GM19468 (cell line): ENCODE data around the gene LPIN2.
"Not testable (repeated sequence)": the region's sequence is repeated elsewhere in the genome, so short reads cannot be mapped to it uniquely, and the experiment has no call there.

Source experiments
- ATAC-seq: cut with Tn5 transposase; IDR thresholded peaks from one replicate; pipeline ENCODE4 v1.9.1; 2021; ENCODE audit warnings: mild to moderate bottlenecking, moderate library complexity, moderate number of reproducible peaks; ENCODE audit not compliant: unreplicated experiment; ENCODE audit errors: extremely low read depth

LPIN2 gene, protein sequence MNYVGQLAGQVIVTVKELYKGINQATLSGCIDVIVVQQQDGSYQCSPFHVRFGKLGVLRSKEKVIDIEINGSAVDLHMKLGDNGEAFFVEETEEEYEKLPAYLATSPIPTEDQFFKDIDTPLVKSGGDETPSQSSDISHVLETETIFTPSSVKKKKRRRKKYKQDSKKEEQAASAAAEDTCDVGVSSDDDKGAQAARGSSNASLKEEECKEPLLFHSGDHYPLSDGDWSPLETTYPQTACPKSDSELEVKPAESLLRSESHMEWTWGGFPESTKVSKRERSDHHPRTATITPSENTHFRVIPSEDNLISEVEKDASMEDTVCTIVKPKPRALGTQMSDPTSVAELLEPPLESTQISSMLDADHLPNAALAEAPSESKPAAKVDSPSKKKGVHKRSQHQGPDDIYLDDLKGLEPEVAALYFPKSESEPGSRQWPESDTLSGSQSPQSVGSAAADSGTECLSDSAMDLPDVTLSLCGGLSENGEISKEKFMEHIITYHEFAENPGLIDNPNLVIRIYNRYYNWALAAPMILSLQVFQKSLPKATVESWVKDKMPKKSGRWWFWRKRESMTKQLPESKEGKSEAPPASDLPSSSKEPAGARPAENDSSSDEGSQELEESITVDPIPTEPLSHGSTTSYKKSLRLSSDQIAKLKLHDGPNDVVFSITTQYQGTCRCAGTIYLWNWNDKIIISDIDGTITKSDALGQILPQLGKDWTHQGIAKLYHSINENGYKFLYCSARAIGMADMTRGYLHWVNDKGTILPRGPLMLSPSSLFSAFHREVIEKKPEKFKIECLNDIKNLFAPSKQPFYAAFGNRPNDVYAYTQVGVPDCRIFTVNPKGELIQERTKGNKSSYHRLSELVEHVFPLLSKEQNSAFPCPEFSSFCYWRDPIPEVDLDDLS

DNA sequence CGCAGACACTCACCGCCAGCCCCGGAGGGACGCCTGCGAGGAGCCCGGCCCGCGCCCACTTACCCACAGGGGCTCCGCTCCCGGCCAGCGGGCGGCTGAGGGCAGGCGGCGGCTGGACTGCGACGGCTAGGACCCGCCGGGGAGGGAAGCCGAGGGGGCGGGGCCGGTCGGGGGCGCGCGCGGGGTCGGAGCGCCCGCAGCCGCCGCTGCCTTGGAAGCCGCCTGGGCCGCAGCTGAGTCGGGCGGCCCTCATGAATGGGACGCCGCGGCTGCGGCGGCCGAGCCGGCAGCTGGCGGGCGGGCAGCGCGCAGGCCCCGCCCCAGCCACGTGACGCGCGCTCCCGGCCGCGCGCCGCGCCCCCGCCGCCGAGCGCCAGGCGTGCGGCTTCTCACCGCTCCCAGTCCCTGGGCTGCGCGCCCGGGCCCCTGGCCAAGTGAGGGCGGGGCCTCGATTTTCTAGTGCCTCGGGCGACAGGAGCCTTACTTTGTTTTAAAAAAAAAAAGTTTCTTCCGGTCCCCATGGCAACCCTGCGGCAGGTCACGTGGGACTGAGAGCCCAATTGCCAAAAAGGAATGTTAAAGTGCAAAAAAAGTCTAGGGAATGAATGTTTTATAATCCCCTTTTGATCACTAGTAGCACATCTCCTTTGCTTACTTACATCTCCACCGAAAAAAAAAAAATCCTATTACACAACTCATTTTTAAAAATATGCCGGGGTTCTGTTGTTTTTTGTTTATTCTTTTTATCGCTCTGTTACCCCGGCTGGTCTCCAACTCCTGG, at the start of gene LPIN2:
Gene LPIN2 (minus strand): TSS at position 121 of the 781 bp plus-strand sequence. CDS start 52,304 bp downstream, outside the sequence.
- ATAC-seq, result peak; percentile 90

DNA sequence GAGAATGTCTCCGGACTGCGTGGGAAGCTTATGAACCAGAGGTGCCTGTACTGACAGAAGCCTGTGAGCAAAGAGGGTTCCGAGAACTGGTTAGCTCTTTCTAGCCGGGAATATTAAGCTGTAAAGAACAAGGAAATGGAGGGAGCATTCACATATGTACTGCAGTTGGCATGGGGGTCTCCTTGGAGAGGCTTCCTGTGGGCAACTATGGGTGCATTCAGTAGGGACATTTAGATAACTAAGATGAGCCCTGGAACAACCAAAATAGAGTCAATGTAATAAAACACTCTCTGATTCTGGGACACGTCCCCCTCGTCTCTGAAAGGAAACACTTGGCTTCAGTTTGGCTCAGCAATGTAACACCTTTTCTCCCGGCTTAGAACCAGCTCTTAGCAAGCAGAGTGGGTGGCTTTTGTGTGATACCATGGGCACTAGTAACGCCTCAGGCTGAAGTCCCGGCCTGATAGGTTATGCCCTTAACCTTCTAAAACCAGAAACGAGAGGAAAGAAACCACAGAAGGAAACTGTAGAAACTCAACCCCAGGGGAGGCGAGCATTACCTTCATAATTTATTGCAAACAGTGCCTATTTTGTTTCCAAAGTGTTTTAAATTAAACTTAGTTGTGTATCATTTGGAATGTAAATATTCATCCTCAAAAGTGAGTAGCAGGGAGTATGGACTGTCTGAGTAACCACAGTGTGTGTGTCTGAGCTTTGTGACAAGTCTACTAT, 48.8 kb upstream of the LPIN2 start:
- ATAC-seq, result no peak

DNA sequence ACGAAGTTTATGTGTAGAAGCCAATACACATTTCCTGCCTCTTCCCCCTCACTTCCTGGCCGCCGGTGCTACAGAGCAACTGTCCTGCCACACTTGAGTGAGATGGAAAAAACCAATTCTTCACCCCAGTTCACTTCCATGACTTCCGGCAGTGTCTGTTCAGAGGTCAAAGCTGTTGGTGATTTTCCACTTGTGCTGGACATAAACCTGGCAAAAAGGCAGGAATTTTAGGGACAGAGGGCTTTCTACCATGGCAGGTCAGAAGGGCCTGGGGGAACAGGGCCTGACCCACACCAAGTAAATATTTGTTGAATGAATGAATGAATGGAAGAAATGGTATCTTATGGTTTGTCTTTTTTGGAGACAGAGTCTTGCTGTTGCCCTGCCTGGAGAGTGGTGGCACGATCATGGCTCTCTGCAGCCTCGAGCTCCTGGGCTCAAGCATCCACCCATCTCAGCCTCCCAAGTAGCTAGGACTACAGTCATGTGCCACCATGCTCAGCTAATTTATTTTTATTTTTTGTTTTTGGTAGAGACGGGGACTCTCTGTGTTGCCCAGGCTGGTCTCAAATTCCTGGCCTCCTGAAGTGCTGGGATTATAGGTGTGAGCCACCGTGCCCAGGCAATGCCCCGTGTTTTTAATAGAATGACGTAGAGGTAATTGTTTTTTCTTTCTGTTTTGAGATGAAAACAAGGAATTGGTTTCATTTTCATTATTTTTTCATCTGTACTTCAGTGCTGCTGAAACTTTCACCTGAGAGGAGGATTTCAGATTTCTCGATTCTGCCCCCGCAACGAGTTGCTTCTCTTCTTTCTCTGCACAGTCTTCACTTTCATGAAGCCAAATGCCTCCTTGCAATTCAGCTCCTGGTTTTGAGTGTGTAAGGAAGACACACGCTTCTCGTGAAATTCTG, 48.0 kb upstream of the LPIN2 start:
- peak; percentile 30 for ATAC-seq

DNA sequence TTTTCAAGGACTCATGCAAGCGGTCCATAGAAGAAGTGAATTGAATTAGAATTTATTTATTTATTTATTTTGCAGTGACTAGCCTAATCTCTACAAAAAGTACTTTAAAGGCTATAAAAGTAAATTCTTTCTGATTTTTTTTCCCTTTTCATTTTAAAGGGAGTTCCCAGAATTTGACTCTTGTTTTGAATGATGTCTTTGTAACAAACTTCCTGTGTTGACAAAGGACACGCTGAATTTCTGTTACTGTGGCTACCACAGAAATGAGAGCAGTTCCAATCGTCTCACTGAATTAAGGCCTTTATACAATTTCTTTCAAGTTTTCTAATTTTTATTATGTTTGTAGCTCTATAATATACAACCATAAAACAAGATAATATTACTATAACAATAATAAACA, 46.3 kb upstream of the LPIN2 start:
- ATAC-seq, result no peak

DNA sequence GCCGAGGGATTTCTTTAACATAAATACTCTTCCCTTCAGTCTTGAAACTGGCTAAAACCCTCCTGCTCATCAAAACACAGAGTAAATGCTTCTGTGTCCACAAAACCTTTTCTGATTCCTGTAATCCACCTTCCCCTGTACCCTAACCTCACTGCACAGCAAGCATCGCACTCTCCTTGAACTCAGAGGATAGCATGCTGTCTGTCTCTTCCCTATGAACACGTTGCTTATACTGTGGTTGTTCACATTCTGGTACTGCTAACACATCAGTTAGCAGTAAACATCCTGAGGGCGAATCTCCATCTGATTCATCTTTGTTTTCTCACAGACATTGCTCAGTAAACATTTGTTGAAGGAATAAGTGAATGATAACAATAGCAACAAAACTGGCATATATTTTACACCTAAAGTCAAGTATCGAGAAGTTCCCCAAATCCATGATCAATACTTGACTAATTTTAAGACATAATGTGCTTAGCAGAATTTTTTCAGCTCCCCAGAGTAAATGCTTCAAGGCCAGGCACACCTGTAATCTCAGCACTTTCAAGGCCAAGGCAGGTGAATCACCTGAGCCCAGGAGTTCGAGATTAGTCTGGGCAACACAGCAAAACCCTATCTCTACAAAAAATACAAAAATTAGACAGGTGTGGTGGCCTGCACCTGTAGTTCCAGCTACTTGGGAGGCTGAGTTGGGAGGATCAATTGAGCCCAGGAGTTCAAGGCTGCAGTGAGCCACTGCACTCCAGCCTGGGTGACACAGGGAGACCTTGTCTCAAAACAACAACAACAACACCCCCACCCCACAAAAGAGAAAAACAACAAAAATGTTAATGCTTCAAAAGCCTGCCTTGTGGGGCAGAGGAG, 45.6 kb upstream of the LPIN2 start:
- ATAC-seq, result no peak

DNA sequence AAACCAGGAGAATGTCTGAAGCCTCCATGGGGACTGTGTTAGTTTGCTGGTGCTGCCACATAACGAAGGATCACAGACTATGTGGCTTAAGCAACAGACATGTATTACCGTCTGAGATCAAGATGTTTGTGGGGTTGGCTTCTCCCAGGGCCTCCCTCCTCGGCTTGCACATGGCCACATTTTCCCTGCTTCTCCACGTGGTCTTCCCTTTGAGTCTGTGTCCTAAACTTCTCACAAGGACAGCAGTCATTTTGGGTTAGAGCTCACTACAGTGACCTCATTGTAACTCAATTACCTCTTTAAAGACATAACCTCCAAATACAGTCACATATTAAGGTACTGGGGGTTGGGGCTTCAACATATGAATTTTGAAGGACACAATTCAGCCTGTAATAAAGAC, 44.6 kb upstream of the LPIN2 start:
- ATAC-seq, result no peak

DNA sequence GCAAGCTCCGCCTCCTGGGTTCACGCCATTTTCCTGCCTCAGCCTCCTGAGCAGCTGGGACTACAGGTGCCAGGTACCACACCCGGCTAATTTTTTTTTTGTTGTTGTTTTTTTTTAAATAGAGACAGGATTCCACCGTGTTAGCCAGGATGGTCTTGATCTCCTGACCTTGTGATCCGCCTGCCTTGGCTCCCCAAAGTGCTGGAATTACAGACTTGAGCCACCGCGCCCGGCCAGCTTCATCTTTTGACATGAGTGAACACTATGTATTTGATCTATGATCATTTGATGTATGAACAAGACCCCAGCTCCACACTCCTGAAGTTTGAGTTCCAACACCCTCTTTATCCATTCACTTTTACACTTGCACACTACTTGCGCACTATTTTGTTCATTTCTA, 43.4 kb upstream of the LPIN2 start:
- ATAC-seq, result no peak

DNA sequence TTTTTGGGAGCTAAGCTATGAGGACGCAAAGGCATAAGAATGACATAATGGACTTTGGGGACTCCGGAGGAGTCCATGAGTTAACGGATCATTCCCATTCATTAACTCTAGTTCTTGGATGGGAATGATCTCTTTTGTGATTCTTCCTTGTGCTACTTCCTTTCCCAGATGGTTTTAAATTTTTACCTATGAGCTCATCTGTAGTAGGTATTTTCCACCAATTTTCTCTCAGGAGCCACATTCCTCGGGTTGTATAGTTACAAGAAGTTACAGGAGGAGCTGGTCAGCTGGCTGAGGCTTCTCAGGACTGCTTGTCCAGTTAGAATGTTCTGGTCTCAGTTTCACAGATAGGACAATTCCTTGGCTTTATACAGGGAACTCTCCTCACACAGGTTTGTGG, 42.9 kb upstream of the LPIN2 start:
- ATAC-seq, result no peak

DNA sequence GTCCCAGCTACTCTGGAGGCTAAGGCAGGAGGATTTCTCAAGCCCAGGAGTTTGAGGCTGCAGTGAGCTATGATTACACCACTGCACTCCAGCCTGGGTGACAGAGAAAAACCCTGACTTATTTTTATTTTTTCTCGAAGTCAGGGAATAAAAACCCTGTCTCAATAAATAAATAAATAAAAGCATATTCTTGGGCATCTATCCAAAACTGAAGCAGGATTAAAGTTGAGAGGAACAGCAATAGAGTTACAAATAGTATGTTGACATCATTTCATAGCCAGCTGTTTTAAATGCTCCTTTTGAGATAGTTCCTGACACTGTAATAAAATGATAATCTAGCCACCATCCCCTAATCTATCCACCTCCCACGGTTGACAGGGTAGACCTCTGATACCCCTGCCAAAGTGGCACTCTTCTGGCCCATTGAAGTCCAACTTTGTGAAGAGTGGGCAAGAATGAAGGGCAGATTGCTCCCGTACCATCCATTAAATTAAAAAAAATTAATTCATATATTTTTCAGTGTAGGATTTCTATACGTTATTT, 42.3 kb upstream of the LPIN2 start:
- ATAC-seq, result no peak

DNA sequence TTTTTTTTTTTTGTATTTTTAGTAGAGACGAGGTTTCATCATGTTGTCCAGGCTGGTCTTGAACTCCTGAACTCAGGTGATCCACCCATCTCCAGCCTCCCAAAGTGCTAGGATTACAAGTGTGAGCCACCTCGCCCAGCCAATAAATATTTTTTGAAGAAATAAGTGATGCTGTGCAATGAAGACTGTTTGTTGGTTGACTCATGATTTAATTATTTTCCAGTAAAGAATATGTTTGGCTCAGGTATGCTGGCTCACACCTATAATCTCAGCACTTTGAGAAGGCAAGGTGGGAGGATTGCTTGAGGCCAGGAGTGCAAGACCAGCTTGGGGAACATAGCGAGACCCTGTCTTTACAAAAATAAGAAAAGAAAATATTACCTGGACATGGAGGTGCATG, 41.8 kb upstream of the LPIN2 start:
- no peak for ATAC-seq

DNA sequence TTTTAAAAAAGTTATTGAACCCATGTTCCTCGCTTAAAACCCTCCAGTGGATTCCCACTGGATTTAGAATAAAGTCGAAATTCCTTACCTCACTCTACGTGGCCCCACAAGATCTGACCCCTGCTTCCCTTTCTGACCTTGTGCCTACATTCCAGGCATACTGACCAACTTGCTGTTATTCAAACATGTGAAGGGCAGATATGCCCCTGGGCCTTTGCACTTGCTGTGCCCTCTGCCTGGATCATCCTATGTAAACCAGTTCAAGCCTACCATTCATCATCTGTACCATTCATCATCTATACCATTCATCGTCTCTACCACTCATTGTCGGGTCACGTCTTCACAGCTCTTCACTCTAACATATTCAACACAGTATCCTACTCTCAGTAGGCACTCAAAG, 41.3 kb upstream of the LPIN2 start:
- ATAC-seq, result no peak

DNA sequence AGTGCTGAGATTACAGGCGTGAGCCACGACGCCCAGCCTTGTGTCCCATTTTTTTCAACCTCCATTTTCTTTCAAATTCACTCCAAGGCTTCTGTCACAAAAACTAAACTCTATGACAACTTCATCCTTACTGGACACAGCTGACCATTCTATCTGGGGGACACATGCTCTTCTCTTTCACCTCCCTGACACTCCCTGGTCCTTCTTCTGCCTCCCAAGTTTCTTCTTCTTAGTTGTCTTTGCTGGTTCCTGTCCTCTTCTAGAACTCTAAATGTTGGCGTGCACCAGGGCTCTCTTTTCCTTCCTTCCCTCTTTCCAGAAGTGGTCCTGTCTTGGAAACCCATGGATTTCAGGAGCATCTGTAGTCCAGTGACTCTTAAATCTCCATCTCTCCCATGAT, 40.1 kb upstream of the LPIN2 start:
- no peak for ATAC-seq

DNA sequence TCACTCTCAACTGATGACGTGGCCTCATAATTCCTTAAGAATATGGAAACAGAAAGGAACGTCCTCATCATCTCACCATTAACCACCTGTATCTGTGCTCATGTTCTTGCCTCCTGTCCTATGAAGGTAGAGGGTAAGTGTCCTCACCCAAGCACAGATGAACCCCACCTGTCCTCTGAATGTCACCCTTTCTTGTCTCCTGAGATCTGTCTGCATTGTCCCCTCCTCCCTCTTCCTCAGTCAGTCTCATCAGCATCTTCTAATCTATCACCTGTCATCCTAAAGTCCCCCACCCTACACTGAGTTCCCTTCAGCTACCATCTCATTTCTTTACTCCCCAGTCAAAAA, 39.4 kb upstream of the LPIN2 start:
- ATAC-seq, result no peak

DNA sequence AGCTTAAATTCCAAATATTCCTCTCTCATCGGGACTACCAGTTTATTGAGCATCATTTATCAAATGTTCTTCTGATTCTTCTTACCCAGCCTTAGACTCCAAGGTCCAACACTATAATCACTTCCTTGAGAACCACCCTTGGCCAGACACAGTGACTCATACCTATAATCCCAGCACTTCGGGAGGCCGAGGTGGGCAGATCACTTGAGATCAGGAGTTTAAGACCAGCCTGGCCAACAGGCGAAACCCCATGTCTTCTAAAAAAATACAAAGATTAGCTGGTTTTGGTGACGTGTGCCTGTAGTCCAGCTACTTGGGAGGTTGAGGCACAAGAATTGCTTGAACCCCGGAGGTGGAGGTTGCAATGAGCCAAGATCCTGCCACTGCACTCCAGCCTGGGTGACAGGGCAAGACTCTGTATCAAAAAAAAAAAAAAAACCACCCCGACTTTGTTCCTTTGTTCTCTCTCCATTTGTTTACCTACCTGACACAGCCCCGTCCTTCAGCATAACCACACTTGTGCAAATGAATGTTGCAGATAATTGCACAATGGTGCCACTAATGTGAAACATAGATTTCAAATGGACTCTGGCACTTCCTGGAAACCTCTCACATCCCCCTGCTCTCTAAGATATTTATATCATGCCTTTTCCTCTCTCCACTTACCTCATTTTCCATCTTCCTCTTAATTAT, 38.9 kb upstream of the LPIN2 start:
- ATAC-seq, result no peak

DNA sequence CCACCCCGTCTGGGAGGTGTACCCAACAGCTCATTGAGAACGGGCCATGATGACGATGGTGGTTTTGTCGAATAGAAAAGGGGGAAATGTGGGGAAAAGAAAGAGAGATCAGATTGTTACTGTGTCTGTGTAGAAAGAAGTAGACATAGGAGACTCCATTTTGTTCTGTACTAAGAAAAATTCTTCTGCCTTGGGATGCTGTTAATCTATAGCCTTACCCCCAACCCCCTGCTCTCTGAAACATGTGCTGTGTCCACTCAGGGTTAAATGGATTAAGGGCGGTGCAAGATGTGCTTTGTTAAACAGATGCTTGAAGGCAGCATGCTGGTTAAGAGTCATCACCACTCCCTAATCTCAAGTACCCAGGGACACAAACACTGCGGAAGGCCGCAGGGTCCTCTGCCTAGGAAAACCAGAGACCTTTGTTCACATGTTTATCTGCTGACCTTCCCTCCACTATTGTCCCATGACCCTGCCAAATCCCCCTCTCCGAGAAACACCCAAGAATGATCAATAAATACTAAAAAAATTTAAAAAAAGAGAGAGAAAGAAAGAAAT, 37.0 kb upstream of the LPIN2 start:
- ATAC-seq, result not testable (repeated sequence)

DNA sequence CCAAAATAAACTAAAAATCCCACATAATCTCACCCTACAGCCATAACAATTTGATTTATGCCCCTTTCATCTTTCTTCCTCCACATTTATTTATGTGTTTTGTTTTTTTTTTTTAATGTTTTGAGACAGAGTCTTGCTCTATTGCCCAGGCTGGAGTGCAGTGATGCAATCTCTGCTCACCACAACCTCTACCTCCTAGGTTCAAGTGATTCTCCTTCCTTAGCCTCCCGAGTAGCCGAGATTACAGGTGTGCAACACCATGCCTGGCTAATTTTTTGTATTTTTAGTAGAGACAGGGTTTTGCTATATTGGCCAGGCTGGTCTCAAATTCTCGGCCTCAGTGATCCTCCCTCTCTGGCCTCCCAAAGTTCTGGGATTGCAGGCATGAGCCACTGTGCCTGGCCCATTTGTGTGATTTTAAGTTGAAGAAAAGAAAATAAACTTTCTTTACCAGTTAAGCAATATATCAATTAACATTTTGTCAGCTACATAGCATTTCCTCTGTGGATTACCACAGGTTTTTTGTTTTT, 35.9 kb upstream of the LPIN2 start:
- ATAC-seq, result no peak

DNA sequence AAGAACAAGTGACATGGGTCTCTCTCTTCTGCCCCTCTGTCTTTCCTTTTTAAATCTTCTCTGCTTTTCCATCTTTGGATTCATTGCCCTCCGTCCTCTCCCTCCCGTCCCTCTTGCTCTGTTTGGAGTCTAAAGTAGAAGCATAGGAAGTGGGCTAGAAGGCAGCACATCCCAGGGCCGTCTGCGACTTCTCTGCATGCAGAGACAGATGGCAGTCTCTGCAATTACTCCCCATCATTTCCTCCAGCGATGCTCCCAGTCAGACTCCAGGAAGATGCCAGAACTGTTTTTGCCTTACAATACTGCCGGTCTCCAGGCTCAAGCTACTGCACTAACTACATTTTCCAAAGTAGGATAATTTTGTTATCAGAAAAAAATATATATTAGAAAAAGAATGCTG, 35.2 kb upstream of the LPIN2 start:
- ATAC-seq, result no peak
